ENCODE results near the gene C6orf120. TPM values are rescaled to one million over a fixed set of nuclear protein-coding genes. Genes with fewer than 3 reads are reported as not detected.

C6orf120 gene
- polyA plus RNA-seq (2012; ENCODE audit: low read depth, missing spikeins): 10.7 TPM

GRCh38 chr6:169701954-169702839, at the start of gene C6orf120, which contains the start of gene WDR27:
TSS of gene C6orf120 (plus strand) at chr6:169702126. CDS start at chr6:169702460, 334 bp downstream.
TSS of gene WDR27 (minus strand) at chr6:169702029. CDS start at chr6:169689005, 13,024 bp downstream.
- DNase-seq (ENCODE audit: insufficient read length, low spot score): peak; percentile 92
- peak; percentile 98 for FAIRE-seq
- TF ChIP-seq POLR2A (IDR thresholded peaks at IDR 0.05; ENCODE audit: low read depth, low read length) (peak; percentile 88), PAX5 (IDR thresholded peaks at IDR 0.05; ENCODE audit: insufficient read depth, low read length, severe bottlenecking) (no peak), POLR2AphosphoS5 (IDR thresholded peaks at IDR 0.05; ENCODE audit: low read depth, low read length) (peak; percentile 91), POU2F2 (IDR thresholded peaks at IDR 0.05; ENCODE audit: low read depth, low read length) (no peak), SPI1 (IDR thresholded peaks at IDR 0.05; ENCODE audit: low read depth, low read length) (0 out of 2 replicates have a peak, but pooled peaks have one; percentile 24), TAF1 (IDR thresholded peaks at IDR 0.05; ENCODE audit: low read depth, low read length) (peak; percentile 59)

GRCh38 chr6:169652896-169653295, 49.0 kb upstream of the C6orf120 start:
- DNase-seq (ENCODE audit: insufficient read length, low spot score): no peak
- no peak for TF ChIP-seq SPI1 (IDR thresholded peaks at IDR 0.05; ENCODE audit: low read depth, low read length)
- no peak for FAIRE-seq

- DNase-seq (ENCODE audit: insufficient read length, low spot score): no peak
- no peak for FAIRE-seq
- TF ChIP-seq PAX5 (IDR thresholded peaks at IDR 0.05; ENCODE audit: insufficient read depth, low read length, severe bottlenecking) (no peak), TAF1 (IDR thresholded peaks at IDR 0.05; ENCODE audit: low read depth, low read length) (no peak), SPI1 (IDR thresholded peaks at IDR 0.05; ENCODE audit: low read depth, low read length) (no peak), POLR2A (IDR thresholded peaks at IDR 0.05; ENCODE audit: low read depth, low read length) (no peak), POU2F2 (IDR thresholded peaks at IDR 0.05; ENCODE audit: low read depth, low read length) (no peak), POLR2AphosphoS5 (IDR thresholded peaks at IDR 0.05; ENCODE audit: low read depth, low read length) (no peak)
These were observed 48.2 kb upstream of the C6orf120 start for GRCh38 chr6:169653691-169654090.

- DNase-seq (ENCODE audit: insufficient read length, low spot score) (peak; percentile 63), FAIRE-seq (peak; percentile 76)
- no peak for TF ChIP-seq PAX5 (IDR thresholded peaks at IDR 0.05; ENCODE audit: insufficient read depth, low read length, severe bottlenecking)
- TF ChIP-seq POLR2AphosphoS5 (IDR thresholded peaks at IDR 0.05; ENCODE audit: low read depth, low read length): no peak
- TF ChIP-seq POU2F2 (IDR thresholded peaks at IDR 0.05; ENCODE audit: low read depth, low read length): no peak
- no peak for TF ChIP-seq POLR2A (IDR thresholded peaks at IDR 0.05; ENCODE audit: low read depth, low read length)
- TF ChIP-seq TAF1 (IDR thresholded peaks at IDR 0.05; ENCODE audit: low read depth, low read length): no peak
- TF ChIP-seq SPI1 (IDR thresholded peaks at IDR 0.05; ENCODE audit: low read depth, low read length): no peak
These were observed 47.1 kb upstream of the C6orf120 start for GRCh38 chr6:169654598-169655391.

GRCh38 chr6:169656546-169657283, 45.2 kb upstream of the C6orf120 start:
- FAIRE-seq: no peak
- TF ChIP-seq PAX5 (IDR thresholded peaks at IDR 0.05; ENCODE audit: insufficient read depth, low read length, severe bottlenecking): no peak
- TF ChIP-seq POLR2AphosphoS5 (IDR thresholded peaks at IDR 0.05; ENCODE audit: low read depth, low read length): no peak
- no peak for TF ChIP-seq TAF1 (IDR thresholded peaks at IDR 0.05; ENCODE audit: low read depth, low read length)
- no peak for DNase-seq (ENCODE audit: insufficient read length, low spot score)

- DNase-seq (ENCODE audit: insufficient read length, low spot score) (no peak), FAIRE-seq (no peak)
- TF ChIP-seq TAF1 (IDR thresholded peaks at IDR 0.05; ENCODE audit: low read depth, low read length): no peak
- no peak for TF ChIP-seq SPI1 (IDR thresholded peaks at IDR 0.05; ENCODE audit: low read depth, low read length)
- TF ChIP-seq PAX5 (IDR thresholded peaks at IDR 0.05; ENCODE audit: insufficient read depth, low read length, severe bottlenecking): no peak
- no peak for TF ChIP-seq POU2F2 (IDR thresholded peaks at IDR 0.05; ENCODE audit: low read depth, low read length)
- no peak for TF ChIP-seq POLR2AphosphoS5 (IDR thresholded peaks at IDR 0.05; ENCODE audit: low read depth, low read length)
- no peak for TF ChIP-seq POLR2A (IDR thresholded peaks at IDR 0.05; ENCODE audit: low read depth, low read length)
These were observed 44.7 kb upstream of the C6orf120 start for GRCh38 chr6:169657284-169657610.

- FAIRE-seq (no peak), DNase-seq (ENCODE audit: insufficient read length, low spot score) (no peak)
- no peak for TF ChIP-seq TAF1 (IDR thresholded peaks at IDR 0.05; ENCODE audit: low read depth, low read length)
These were observed 41.9 kb upstream of the C6orf120 start for GRCh38 chr6:169659820-169660610.

- FAIRE-seq (no peak), DNase-seq (ENCODE audit: insufficient read length, low spot score) (no peak)
- no peak for TF ChIP-seq TAF1 (IDR thresholded peaks at IDR 0.05; ENCODE audit: low read depth, low read length)
- no peak for TF ChIP-seq PAX5 (IDR thresholded peaks at IDR 0.05; ENCODE audit: insufficient read depth, low read length, severe bottlenecking)
- TF ChIP-seq POLR2AphosphoS5 (IDR thresholded peaks at IDR 0.05; ENCODE audit: low read depth, low read length): no peak
- no peak for TF ChIP-seq SPI1 (IDR thresholded peaks at IDR 0.05; ENCODE audit: low read depth, low read length)
- no peak for TF ChIP-seq POLR2A (IDR thresholded peaks at IDR 0.05; ENCODE audit: low read depth, low read length)
- no peak for TF ChIP-seq POU2F2 (IDR thresholded peaks at IDR 0.05; ENCODE audit: low read depth, low read length)
These were observed 41.1 kb upstream of the C6orf120 start for GRCh38 chr6:169660751-169661390.

All from GM12891 (cell line).